Measurements from ENCODE around the gene DNAJB12. TPM values are rescaled to one million over a fixed set of nuclear protein-coding genes. Genes with fewer than 3 reads are reported as not detected.
"Not testable (repeated sequence)": the region's sequence is repeated elsewhere in the genome, so short reads cannot be mapped to it uniquely, and the experiment has no call there.

The DNAJB12 gene
- total RNA-seq, 1 donor from 2014 or later = 42.5 TPM

DNA sequence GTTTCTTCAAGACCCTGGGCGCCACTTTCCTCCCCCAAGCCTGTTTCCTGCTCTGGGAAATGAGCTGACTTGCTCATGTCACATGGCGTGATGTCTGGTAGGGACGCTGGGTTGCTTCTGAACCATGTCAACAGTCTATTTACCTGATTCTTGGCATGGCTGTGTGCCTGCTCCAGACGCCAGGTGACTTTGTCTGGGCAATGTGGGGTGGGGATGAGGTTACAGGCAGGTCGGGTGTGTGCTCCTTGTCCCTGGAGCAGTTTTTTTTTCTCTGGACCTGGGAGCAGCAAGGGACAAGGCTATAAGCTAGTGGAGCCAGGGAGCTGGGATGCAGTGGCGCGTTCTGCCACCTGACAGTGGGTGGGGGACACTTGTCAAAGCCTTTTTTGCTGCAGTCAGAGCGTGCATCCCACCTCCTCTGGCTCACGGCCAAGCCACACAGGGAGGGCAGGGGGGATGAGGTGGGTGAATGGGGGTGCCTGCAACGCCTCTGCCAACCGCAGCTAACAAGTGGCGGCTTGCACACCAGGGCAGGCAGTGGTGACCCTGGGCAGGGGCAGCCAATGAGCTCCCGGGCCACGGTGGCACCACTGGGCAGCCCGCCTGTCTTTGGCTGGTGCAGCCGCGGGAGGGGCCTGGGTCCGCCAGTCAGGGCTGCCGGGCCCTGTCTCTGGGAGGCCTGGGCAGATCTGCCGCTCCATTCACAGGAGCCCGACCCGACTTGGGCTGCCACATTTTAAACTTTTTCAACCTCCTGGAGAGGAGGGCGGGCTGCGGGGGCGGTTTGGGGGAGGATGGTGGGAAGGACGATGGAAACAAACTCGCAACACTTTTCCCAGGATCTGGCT, 22.9 kb downstream of the DNAJB12 start:
- DNase-seq (ENCODE audit: low spot score) = peak; percentile 92

- no peak for DNase-seq (ENCODE audit: low spot score)
These were observed 24.7 kb downstream of the DNAJB12 start for GRCh38 chr10:72330069-72330426.

GRCh38 chr10:72329290-72330068, 25.2 kb downstream of the DNAJB12 start:
- DNase-seq (ENCODE audit: low spot score) = no peak

DNA sequence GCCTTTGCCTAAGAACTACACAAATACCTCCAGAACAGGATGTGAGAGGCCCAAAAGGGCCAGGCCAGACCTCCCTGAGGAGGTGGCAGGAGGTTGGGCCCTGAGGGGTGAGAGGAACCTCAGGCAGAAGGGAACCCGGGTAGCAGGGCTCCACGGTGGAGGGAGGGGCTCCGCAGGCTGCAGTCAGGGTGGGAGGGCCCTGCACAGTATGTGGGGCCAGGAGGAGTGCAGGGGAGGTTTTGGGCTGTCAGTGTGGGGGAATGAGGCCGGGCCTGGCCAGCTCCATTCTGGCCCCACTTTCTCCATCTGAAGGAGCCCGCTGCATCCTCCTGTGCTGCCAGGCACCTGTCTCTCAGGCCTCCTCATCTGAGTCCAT, 25.9 kb downstream of the DNAJB12 start:
- DNase-seq (ENCODE audit: low spot score) = no peak

- peak; percentile 55 for DNase-seq (ENCODE audit: low spot score)
These were observed 26.5 kb downstream of the DNAJB12 start for GRCh38 chr10:72328045-72328828.

- not testable (repeated sequence) for DNase-seq (ENCODE audit: low spot score)
These were observed 27.8 kb downstream of the DNAJB12 start for GRCh38 chr10:72326665-72327603.

GRCh38 chr10:72325243-72326175, 29.2 kb downstream of the DNAJB12 start:
- not testable (repeated sequence) for DNase-seq (ENCODE audit: low spot score)

DNA sequence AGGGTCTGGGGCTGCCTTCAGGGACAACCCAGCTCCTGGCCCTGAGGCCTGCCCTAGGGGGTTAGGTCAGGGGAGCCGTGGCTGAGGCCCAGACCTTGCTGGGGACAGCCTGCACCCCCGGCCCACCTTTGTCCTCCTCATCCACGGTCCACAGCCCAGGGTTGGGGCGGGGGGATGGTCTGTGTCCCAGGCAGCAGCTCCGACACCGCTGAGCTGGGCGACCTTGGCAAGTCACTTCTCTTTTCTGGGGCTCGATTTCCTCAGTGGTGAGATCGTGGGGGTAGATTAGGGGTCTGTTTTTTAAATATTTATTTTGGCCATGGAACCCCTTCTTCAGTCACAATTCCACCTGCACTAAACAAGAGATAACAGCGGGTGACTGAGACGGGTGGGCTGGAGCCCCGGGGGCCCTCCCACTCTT, 30.9 kb downstream of the DNAJB12 start:
- no peak for DNase-seq (ENCODE audit: low spot score)

GRCh38 chr10:72323108-72323749, 31.5 kb downstream of the DNAJB12 start:
- no peak for DNase-seq (ENCODE audit: low spot score)

GRCh38 chr10:72322280-72323058, 32.2 kb downstream of the DNAJB12 start:
- DNase-seq (ENCODE audit: low spot score) = no peak

- no peak for DNase-seq (ENCODE audit: low spot score)
These were observed 32.8 kb downstream of the DNAJB12 start for GRCh38 chr10:72322030-72322279.

DNA sequence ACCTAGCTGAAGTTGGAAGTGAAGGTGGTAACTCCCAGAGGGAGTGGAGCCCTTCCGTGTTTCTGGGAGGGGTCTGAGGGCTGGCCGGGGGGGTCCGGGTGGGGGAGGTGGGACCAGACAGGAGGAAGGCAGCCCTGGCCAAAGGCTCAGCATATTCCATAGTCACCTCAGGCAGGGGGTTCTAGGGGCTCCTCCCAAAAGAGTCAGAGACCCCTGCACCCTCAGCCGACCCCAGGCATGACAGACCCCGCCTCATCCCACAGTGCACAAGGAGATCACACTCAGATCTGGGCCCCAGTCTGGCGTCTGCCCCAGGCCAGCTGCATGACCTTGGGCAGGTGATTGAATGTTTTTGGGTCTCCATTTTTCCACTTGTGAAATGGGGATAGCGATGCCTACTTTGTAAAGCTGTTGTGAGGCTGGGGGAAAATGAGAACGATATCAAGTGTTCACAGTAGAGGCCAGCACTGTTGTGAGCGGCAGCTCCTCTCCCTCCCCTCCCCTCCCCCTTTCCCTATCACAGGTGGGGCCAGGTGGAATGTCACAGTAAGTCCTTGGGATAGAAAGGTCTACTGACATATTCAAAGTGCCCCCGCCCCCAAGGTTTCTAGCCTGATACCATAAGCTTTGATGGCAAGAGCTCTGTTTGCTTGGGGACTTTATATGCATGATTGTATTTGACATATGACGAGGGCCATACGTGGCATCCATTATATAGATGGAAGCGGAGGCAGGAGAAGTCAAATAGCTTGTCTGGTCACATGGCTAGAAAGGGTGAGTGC, 33.3 kb downstream of the DNAJB12 start:
- no peak for DNase-seq (ENCODE audit: low spot score)

DNA sequence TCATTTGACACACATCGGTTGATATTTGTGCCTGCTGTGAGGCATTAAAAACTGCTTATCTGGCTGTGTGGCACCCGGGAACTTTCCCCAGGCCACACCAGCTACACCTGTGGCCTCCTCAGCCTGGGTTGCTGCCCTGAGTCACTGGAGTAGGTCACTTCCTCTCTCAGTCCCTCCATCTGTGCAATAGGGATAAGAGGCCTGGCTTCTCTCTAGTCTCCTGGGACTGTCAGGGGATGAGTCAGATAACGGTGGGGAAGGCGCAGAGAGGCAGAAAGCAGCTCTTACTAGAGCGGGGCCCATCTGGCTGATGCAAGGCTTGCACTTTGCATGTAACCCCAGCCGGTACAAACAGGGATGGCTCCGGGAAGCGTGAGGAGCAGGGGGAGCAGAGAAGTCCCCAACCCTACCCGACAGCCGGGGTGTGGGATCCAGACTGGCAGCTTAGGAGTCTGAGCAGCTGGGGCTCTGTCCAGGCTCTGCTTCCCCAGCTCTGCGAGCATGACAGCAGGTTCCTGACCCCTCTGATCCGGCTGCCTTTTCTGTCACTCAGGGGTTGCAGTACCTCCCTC, 34.0 kb downstream of the DNAJB12 start:
- peak; percentile 58 for DNase-seq (ENCODE audit: low spot score)

GRCh38 chr10:72319416-72320254, 35.1 kb downstream of the DNAJB12 start:
- DNase-seq (ENCODE audit: low spot score) = peak; percentile 93

DNA sequence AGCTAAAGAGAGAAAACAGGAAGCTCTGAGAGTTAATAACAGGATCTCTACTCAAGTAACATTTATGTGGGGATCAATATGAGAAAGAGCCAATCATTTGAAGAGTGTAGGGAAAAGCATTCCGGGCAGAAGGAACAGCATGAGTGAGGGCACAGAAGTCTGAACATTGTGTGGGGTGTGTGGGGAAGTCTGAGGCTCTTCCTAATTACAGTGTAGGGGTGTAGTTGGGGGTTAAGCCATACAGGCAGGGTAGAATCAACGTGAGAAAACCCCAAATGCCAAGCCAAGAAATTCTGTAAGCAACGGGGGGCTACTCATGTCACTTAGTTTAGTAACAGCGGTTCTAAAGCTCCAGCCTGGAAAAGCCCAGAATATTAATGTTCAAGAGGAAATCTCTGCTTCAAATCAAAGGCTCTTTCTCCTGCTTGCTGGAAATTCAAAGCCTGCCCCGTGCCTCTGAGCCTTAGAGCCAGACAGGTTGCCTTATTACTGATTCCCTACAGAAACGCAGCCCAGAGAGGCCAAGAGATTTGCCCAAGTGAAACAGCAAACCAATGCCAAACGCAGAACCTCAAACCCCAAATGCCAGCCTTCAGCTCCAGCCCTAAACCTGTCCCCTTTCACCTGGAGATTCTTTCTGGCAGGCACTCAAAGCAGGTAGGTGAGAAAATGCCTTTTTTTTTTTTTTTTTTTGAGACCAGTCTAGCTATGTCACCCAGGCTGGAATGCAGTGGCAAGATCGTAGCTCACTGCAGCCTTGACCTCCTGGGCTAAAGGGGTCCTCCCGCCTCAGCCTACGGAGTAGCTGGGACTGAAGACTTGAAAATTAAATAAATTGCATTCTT, 36.1 kb downstream of the DNAJB12 start:
- DNase-seq (ENCODE audit: low spot score) = no peak
